HG03066 (cell line): ENCODE data around the gene TTC28.
"Not testable (repeated sequence)": the region's sequence is repeated elsewhere in the genome, so short reads cannot be mapped to it uniquely, and the experiment has no call there.

Experiments
- ATAC-seq: cut with Tn5 transposase; IDR thresholded peaks from one replicate; pipeline ENCODE4 v1.9.1; 2021; ENCODE audit warnings: low read depth; ENCODE audit not compliant: unreplicated experiment

Gene TTC28

DNA sequence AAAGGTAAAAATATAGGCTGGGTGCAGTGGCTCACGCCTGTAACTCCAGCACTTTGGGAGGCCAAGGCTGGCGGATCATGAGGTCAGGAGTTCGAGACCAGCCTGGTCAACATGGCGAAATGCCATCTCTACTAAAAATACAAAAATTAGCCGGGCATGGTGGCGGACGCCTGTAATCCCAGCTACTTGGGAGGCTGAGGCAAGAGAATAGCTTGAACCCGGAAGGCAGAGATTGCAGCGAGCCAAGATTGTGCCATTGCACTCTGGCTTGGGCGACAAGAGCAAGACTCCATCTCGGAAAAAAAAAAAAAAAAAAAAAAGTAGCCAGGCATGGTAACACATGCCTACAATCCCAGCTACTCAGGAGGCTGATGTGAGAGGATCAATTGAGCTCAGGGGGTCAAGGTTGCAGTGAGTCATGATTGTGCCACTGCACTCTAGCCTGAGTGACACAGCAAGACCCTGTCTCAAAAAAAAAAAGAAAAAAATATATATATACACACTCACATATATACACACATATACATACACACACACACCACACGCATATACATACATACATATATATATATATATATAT lies 112.6 kb downstream of the TTC28 start:
- not testable (repeated sequence) for ATAC-seq

- no peak for ATAC-seq
Observed at GRCh38 chr22:28563636-28564035, 116.0 kb downstream of the TTC28 start.

DNA sequence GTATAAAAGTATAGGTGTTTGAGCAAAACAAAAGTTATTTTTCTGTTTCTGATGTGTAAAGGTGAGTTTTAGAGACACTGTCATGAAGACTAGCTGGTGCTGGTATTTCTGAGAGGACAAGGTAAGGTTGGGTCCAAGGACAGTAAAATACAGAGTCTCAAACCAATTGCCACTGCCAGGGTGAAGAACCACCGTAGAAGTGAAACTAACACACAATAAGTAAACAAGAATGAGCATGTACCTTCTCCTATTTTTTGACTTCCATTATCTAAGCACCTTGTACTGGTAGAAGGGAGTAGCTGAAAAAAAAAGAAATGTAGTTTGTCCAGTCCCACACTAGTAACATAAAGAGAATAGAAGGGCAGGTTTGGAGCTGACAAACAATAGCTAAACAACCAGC lies 117.3 kb downstream of the TTC28 start:
- ATAC-seq: no peak

DNA sequence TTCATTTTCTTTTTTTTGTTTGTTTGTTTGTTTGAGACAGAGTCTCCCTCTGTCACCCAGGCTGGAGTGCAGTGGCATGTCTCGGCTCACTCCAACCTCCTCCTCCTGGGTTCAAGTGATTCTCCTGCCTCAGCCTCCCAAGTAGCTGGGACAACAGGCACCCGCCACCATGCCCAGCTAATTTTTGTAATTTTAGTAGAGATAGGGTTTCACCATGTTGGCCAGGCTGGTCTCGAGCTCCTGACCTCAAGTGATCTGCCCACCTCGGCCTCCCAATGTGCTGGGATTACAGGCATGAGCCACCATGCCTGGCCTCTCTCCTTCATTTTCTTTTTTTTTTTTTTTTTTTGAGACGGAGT lies 118.9 kb downstream of the TTC28 start:
- ATAC-seq: not testable (repeated sequence)

DNA sequence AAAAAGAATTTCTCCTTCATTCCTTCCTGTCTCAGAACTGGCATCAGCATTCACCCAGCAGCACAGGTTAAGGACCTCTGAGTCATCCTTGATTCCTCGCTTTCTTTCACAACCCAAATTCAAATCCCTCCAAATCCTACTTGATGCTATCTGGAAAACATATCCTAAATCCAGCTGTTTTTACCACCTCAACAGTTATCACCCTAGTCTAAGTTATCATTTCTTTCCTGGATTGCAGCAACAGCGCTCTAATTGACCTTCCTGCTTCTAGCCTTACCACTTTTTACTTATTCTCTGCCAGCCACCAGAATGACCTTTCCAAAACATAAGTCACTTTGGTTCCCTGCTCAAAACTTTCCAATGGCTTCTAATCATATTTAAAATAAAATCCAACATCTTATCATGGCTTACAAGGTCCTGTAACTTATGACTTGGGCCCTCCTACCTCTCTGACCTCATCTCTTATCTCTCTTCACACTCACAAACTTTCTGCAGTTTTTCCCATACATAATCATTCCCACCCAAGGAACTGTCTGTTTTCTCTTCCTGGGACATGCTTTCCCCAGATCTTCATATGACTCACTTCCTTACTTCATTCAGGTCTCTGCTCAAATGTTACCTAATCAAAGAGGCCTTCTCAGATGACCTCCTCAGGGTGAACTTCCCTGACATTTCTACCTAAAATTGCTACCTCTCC lies 119.4 kb downstream of the TTC28 start:
- ATAC-seq: no peak

DNA sequence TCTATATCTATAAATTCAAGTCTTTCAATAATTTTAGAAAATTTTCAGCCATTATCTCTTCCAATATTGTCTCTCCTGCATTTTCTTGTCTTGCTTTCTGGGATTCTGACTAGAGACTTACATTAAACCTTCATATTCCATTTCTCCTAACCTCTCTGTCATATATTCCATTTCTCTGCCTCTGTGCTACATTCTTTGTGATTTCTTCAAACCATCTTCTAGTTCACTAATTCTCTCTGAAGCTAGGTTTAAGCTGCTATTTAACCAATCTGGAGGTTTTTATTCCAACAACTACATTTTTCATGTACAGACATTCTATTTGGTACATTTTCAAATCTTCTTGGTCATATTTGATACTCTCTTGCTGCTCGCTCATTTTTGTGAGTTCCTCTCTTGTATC lies 122.5 kb downstream of the TTC28 start:
- ATAC-seq: no peak

DNA sequence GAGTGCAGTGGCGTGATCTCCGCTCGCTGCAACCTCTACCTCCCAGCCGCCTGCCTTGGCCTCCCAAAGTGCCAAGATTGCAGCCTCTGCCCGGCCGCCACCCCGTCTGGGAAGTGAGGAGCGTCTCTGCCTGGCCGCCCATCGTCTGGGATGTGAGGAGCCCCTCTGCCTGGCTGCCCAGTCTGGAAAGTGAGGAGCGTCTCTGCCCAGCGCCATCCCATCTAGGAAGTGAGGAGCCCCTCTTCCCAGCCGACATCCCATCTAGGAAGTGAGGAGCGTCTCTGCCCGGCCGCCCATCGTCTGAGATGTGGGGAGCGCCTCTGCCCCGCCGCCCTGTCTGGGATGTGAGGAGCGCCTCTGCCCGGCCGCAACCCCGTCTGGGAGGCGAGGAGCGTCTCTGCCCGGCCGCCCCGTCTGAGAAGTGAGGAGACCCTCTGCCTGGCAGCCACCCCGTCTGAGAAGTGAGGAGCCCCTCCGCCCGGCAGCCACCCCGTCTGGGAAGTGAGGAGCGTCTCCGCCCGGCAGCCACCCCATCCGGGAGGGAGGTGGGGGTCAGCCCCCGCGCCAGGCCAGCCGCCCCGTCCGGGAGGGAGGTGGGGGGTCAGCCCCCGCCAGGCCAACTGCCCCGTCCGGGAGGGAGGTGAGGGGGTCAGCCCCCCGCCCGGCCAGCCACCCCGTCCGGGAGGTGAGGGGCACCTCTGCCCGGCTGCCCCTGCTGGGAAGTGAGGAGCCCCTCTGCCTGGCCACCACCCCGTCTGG lies 126.4 kb downstream of the TTC28 start:
- not testable (repeated sequence) for ATAC-seq

GRCh38 chr22:28548406-28548805 lies 131.2 kb downstream of the TTC28 start:
- no peak for ATAC-seq

DNA sequence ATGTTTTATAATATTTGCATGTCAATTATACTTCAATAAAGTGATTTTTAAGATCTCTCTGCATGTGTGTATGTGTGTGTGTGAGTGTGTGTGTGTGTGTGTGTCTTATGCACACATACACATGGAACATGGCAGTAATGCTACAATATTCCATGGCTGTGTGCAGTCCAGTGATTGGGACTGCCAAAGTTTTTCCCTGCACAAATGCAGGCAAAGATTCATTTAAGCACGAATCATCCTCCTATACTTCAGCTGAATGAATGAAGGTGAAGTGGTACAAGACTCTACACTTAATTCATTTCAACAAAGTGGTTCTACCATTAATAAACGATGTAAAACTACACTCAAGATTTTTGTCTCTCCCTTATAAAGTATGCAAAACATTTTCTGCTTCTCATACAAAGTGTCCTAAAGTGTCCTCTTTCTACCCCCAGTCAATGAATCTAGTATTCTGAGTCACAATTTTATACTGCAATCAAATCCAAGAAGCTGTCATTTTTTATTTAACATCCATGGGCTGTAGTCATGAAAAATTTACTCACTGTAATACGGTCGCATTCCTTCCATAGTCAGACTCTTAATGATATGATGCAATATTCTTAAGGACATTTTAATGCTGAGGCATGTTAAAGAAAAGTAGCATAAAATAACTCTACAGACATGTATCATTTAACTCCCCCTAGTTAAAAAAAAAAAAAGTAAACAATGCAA lies 132.4 kb downstream of the TTC28 start:
- ATAC-seq: no peak

DNA sequence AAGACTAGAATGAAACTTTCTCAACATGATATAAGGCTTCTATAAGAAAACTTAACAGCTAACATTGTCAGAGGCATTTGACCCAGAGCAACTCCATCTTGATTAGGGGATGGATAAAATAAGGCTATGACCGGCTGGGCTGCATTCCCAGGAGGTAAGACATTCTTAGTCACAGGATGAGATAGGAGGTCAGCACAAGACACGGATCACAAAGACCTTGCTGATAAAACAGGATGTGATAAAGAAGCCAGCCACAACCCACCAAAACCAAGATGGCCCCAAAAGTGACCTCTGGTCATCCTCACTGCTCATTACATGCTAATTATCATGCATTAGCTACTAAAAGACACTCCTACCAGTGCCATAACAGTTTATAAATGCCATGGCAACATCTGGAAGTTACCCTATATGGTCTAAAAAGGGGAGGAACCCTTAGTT lies 135.2 kb downstream of the TTC28 start:
- ATAC-seq: no peak

DNA sequence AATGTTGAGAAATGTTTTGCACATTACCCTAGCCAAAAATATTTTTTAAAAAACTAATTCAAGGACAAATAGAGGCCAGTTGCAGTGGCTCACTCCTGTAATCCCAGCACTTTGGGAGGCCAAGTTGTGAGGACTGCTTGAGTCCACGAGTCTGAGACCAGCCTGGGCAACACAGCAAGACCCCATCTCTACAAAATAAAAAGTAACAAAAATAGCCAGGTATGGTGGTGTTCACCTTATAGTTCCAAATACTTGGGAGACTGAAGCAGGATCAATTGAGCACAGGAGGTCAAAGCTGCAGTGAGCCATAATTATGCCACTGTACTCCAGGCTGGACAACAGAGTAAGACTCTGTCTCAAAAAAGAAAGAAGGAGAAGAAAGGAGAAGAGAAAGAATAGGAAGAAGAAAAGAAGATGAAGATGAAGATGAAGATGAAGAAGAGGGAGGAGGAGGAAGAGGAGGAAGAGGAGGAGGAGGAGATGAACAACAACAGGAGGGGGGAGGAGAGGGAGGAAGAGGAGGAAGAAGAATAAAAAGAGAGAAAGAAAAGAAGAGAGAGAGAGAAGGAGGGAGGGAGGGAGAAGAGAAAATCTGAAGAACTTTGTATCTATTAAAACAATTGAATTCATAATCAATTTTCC lies 136.5 kb downstream of the TTC28 start:
- no peak for ATAC-seq

DNA sequence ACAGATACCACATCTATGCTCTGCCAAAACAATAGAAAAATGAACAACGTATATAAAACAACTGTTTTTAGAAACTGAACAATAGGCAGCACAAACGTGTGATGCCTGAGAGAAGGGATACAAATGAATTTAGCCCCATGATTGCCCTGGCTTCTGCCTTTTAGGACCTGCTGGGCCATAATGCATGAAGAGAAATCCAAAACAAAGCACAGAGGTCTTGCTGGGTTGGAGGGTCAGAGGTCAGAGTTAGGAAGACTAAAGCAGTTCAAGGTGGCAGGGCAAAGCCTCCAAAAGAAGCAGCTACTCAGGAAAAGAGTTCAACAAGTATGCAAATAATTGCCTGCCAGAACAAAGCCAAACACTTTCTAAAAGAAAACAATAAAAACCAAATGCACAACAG lies 138.5 kb downstream of the TTC28 start:
- ATAC-seq: no peak

DNA sequence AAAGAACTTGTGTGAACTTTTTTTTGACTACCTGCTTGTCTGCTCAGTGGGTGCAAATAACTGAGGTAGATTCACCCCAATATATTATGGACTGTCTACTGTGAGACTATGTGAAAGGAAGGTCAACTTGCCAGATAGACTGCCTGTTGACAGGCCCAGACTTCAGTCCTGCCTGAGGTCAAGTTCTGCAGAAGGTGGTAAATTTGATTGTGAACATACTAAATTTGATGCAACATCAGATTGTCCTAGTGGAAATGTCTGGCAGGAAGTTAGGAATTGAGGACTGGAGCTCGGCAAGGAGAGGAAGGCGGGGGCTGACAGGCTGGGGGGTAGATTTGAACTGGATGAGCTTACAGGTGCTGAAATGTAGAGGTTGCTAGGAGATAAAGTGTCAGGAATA lies 140.7 kb downstream of the TTC28 start:
- ATAC-seq: no peak

DNA sequence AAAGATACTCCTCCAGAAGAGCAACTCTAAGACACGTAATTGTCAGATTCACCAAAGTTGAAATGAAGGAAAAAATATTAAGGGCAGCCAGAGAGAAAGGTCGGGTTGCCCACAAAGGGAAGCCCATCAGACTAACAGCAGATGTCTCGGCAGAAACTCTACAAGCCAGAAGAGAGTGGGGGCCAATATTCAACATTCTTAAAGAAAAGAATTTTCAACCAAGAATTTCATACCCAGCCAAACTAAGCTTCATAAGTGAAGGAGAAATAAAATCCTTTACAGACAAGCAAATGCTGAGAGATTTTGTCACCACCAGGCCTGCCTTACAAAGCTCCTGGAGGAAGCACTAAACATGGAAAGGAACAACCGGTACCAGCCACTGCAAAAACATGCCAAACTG lies 149.1 kb downstream of the TTC28 start:
- not testable (repeated sequence) for ATAC-seq

- ATAC-seq: not testable (repeated sequence)
Observed at GRCh38 chr22:28529144-28529543, 150.5 kb downstream of the TTC28 start.

DNA sequence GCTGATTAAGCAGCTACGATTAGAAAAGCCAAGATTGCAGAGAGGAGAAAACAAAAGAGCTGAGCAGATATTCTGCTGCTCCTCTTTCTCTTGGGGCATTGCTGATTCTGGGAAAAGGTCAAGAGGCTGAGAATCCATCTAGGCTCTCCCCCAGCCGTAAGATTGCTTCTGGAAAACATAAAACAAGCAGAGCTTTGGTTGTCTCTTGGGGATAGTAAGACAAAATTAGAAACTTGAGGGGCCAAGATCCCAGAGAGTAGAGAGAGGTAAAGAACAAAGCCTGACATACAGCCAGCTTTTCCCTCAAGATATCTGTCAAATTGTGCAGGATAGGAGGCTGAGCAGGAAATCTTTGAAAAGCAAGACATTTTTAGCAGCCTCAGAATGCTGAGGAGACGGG lies 158.2 kb downstream of the TTC28 start:
- ATAC-seq: no peak

- ATAC-seq: no peak
Observed at GRCh38 chr22:28514321-28514821, 165.3 kb downstream of the TTC28 start.

DNA sequence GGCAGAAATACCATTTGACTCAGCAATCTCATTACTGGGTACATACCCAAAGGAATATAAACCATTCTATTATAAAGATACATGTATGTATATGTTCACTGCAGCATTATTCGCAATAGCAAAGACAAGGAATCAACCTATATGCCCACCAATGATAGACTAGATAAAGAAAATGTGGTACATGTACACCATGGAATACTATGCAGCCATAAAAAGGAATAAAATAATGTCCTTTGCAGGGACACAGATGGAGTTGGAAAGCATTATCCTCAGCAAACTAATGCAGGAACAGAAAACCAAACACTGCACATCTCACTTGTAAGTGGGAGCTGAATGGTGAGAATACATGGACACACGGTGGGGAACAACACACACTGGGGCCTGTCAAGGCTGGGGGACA lies 167.3 kb downstream of the TTC28 start:
- not testable (repeated sequence) for ATAC-seq

DNA sequence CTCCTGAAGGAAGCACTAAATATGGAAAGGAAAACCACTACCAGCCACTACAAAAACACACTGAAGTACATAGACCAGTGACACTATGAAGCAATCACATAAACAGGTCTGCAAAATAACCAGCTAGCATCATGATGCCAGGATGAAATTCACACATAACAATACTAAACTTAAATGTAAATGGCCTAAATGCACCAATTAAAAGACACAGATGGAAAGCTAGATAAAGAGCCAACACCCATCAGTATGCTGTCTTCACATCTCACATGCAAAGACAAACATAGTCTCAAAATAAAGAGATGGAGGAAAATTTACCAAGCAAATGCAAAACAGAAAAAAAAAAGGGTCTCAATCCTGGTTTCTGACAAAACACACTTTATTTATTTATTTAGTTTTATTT lies 171.7 kb downstream of the TTC28 start:
- no peak for ATAC-seq

DNA sequence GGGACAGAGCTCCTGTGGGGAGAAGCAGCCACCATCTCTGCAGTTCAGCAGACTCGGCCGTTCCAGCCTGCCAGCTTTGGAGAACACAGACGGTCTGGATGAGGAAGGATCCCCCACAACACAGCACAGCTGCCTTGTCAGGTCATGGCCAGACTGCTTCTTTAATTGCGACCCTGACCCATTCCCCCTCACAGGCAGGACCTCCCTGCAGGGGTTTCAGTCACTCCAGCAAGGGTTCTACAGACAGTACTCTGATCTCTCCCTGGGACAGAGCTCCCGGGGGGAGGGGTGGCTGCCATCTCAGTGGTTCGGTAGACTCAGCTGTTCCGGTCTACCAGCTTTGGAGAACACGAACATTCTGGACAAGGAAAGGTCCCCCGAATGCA lies 173.5 kb downstream of the TTC28 start:
- no peak for ATAC-seq
